Bronchial epithelial cell (primary cell): Measurements from ENCODE around the gene HSPB7. TPM values are rescaled to one million over a fixed set of nuclear protein-coding genes. Genes with fewer than 3 reads are reported as not detected.

Experiments
- DNase-seq: peaks from one replicate; pipeline ENCODE4 v3.0.0-alpha.2; 2010; ENCODE audit warnings: low read depth
- FAIRE-seq: peaks from 2 replicates; lab custom pipeline; 2011; peaks lifted over from hg19 to GRCh38; lab: Jason Lieb, UNC
- H3K27me3 ChIP-seq: 2 replicates; pipeline ENCODE4 v1.5.1; 2011; ENCODE audit warnings: low read length; ENCODE audit not compliant: control insufficient read depth, insufficient read depth
- H3K36me3 ChIP-seq: 2 replicates; pipeline ENCODE4 v1.5.1; 2011; ENCODE audit warnings: low read length; ENCODE audit not compliant: control insufficient read depth, insufficient read depth
- H3K4me3 ChIP-seq: 2 replicates; pipeline ENCODE4 v1.5.1; 2011; ENCODE audit warnings: mild to moderate bottlenecking, low read depth, low read length, control low read depth
- total RNA-seq: library from RNA; depleted of rRNA; stranded (reverse); fragments of >200 nt; gene quantifications from 2 replicates; pipeline ENCODE4 v1.2.1, GENCODE V29; 2014
- TF ChIP-seq, protein P1 (sequence below): IDR thresholded peaks from 2 replicates; pipeline ENCODE4 v1.5.1; 2011; ENCODE audit warnings: mild to moderate bottlenecking, moderate library complexity, low read length, control low read depth, inconsistent platforms; ENCODE audit not compliant: insufficient read depth, severe bottlenecking

Gene HSPB7
- total RNA-seq, 1 donor from 2014 or later, result not detected

DNA sequence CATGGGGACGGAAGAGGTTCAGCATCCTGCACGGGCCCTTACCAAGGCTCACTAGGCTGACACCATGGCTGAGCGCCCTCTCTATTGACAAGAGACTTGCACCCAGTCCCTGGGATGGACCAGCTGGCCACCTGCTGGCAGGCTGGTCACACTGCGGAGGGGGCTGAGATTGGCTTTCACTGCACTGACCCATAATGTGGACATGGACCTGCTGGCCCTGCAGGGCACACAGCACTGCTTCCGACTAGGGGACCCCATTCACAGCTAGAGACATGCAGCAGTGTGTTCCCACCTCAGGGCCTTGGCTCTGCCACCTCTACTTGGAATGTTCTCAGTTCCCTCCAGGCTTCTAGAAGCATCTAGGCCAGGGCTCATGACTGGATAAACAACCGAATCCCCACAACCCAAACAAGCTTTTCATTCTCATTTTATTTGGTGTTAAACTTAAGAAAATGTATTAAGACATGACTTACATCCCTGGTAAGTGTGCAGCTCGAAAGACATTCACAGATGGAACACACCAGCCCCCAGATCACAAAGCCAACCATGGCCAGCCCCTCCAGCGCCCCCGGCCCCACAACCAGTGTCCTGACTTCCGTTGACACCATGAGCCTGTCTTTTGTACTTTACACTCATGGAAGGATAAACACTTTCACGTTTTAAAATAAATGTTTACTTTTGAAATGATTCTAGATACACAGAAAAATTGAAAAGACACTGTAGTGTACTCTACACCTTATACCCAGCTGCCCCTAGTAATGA, 23.1 kb downstream of the HSPB7 start:
- TF ChIP-seq, protein P1, sequence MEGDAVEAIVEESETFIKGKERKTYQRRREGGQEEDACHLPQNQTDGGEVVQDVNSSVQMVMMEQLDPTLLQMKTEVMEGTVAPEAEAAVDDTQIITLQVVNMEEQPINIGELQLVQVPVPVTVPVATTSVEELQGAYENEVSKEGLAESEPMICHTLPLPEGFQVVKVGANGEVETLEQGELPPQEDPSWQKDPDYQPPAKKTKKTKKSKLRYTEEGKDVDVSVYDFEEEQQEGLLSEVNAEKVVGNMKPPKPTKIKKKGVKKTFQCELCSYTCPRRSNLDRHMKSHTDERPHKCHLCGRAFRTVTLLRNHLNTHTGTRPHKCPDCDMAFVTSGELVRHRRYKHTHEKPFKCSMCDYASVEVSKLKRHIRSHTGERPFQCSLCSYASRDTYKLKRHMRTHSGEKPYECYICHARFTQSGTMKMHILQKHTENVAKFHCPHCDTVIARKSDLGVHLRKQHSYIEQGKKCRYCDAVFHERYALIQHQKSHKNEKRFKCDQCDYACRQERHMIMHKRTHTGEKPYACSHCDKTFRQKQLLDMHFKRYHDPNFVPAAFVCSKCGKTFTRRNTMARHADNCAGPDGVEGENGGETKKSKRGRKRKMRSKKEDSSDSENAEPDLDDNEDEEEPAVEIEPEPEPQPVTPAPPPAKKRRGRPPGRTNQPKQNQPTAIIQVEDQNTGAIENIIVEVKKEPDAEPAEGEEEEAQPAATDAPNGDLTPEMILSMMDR, result peak; percentile 92
- H3K4me3 ChIP-seq, result no peak overlapping the region
- FAIRE-seq (no peak), DNase-seq (peak; percentile 41)
- H3K27me3 ChIP-seq, result no peaks in the 10 kb centered on the region
- H3K36me3 ChIP-seq, result no peaks in the 10 kb centered on the region

DNA sequence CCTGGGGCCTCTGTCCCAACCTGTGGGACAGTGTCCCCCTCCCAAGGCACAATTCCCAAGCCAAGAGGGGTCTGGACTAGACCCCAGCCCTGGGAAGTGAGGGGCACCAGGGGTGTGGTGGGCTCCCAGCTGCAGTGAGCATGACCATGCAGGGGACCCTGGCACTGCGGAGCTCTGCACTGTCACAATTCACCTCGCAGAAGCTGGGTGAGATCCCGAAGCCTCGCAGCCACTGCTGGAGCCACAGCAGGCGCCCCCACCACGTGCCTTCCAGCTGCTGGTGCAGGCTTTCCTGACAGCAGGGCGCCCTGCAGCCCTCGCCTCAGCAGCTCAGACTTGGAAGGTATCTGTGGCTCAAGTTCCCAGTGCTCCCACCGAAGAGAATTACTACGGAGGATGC, 23.8 kb downstream of the HSPB7 start:
- no peaks in the 10 kb centered on the region for H3K36me3 ChIP-seq
- TF ChIP-seq, protein P1, result no peak
- no peaks in the 10 kb centered on the region for H3K27me3 ChIP-seq
- FAIRE-seq (no peak), DNase-seq (no peak)
- H3K4me3 ChIP-seq, result no peak overlapping the region

- TF ChIP-seq, protein P1, result no peak
- H3K27me3 ChIP-seq, result peaks cover 2% of the 10 kb centered on the region
- no peaks in the 10 kb centered on the region for H3K36me3 ChIP-seq
- DNase-seq (no peak), FAIRE-seq (no peak)
- H3K4me3 ChIP-seq, result no peak overlapping the region
These were observed 24.2 kb downstream of the HSPB7 start for GRCh38 chr1:15993666-15994065.

- no peaks in the 10 kb centered on the region for H3K36me3 ChIP-seq
- H3K4me3 ChIP-seq, result no peak overlapping the region
- TF ChIP-seq, protein P1, result no peak
- DNase-seq (no peak), FAIRE-seq (no peak)
- H3K27me3 ChIP-seq, result peaks cover 2% of the 10 kb centered on the region
These were observed 25.0 kb downstream of the HSPB7 start for GRCh38 chr1:15992582-15993500.

GRCh38 chr1:15992187-15992553, 25.7 kb downstream of the HSPB7 start:
- Histone ChIP-seq H3K27me3 (peaks cover 2% of the 10 kb centered on the region), H3K4me3 (no peak overlapping the region), H3K36me3 (no peaks in the 10 kb centered on the region)
- TF ChIP-seq, protein P1, result no peak
- FAIRE-seq, result no peak
- DNase-seq, result no peak
